ENCODE measurements around the gene DSG2. TPM values are rescaled to one million over a fixed set of nuclear protein-coding genes. Genes with fewer than 3 reads are reported as not detected.

Gene DSG2
- total RNA-seq, 1 experiment from 2014 or later: 106 TPM

- POLR2A ChIA-PET: interaction anchor here (0.5 to 1.1 kb wide), 2 partner anchors 11 to 128 kb away, joined by 3 read pairs; no protein-coding TSS in a partner anchor
These were observed 65.8 kb downstream of the DSG2 start for GRCh38 chr18:31563778-31564177.

GRCh38 chr18:31565345-31565744 is 67.4 kb downstream of the DSG2 start:
- intact Hi-C loops (cut with micrococcal nuclease): loop anchor here (2.0 kb wide), 1 partner anchor 157 kb away; no protein-coding TSS in a partner anchor
- no peaks in the 10 kb centered on the region for H3K36me3 Mint-ChIP-seq (ENCODE audit: insufficient read depth, unreplicated experiment)
- H3K27me3 Mint-ChIP-seq (ENCODE audit: insufficient read depth, unreplicated experiment): no peaks in the 10 kb centered on the region
- no TSS peak for BruUV-seq (replicated peaks)
- no peak overlapping the region for H3K4me3 Mint-ChIP-seq (ENCODE audit: unreplicated experiment)
- TF ChIP-seq CTCF (IDR thresholded peaks at IDR 0.05; ENCODE audit: unreplicated experiment): no peak
- POLR2A ChIA-PET: interaction anchor here (0.6 kb wide), 1 partner anchor 55 kb away, joined by 4 read pairs; no protein-coding TSS in a partner anchor
- no peaks in the 10 kb centered on the region for H3K9me3 Mint-ChIP-seq (ENCODE audit: unreplicated experiment)
- no peak for DNase-seq (ENCODE audit: unreplicated experiment)
- CTCF ChIA-PET: interaction anchor here (0.7 to 8.0 kb wide), 7 partner anchors 9 to 159 kb away, joined by 3 to 93 read pairs (median 4); no protein-coding TSS in a partner anchor
- H3K4me1 Mint-ChIP-seq (ENCODE audit: insufficient read depth, unreplicated experiment): no peaks in the 10 kb centered on the region
- no peak overlapping the region for H3K27ac Mint-ChIP-seq (ENCODE audit: low read depth, unreplicated experiment)

More at GRCh38 chr18:31563778-31564177, 65.8 kb downstream of the DSG2 start:
- H3K27ac Mint-ChIP-seq (ENCODE audit: low read depth, unreplicated experiment): no peak overlapping the region
- no peaks in the 10 kb centered on the region for H3K36me3 Mint-ChIP-seq (ENCODE audit: insufficient read depth, unreplicated experiment)
- no peaks in the 10 kb centered on the region for H3K4me1 Mint-ChIP-seq (ENCODE audit: insufficient read depth, unreplicated experiment)
- peak; percentile 24 for DNase-seq (ENCODE audit: unreplicated experiment)
- no TSS peak for BruUV-seq (replicated peaks)
- CTCF ChIA-PET: interaction anchor here (0.6 to 8.0 kb wide), 23 partner anchors 9 to 1174 kb away, joined by 3 to 93 read pairs (median 3); no protein-coding TSS in a partner anchor
- peak; percentile 42 for TF ChIP-seq CTCF (IDR thresholded peaks at IDR 0.05; ENCODE audit: unreplicated experiment)
- no peak overlapping the region for H3K4me3 Mint-ChIP-seq (ENCODE audit: unreplicated experiment)
- intact Hi-C loops (cut with micrococcal nuclease): loop anchor here (2.0 kb wide), 1 partner anchor 159 kb away; no protein-coding TSS in a partner anchor
- H3K27me3 Mint-ChIP-seq (ENCODE audit: insufficient read depth, unreplicated experiment): no peaks in the 10 kb centered on the region
- no peaks in the 10 kb centered on the region for H3K9me3 Mint-ChIP-seq (ENCODE audit: unreplicated experiment)

GRCh38 chr18:31565782-31566512 is 68.0 kb downstream of the DSG2 start:
- TF ChIP-seq CTCF (IDR thresholded peaks at IDR 0.05; ENCODE audit: unreplicated experiment): no peak
- no TSS peak for BruUV-seq (replicated peaks)
- intact Hi-C loops (cut with micrococcal nuclease): loop anchor here (2.0 kb wide), 1 partner anchor 157 kb away; no protein-coding TSS in a partner anchor
- DNase-seq (ENCODE audit: unreplicated experiment): no peak
- Mint-ChIP-seq H3K27ac (ENCODE audit: low read depth, unreplicated experiment) (no peak overlapping the region), H3K4me3 (ENCODE audit: unreplicated experiment) (no peak overlapping the region), H3K9me3 (ENCODE audit: unreplicated experiment) (no peaks in the 10 kb centered on the region), H3K36me3 (ENCODE audit: insufficient read depth, unreplicated experiment) (no peaks in the 10 kb centered on the region), H3K27me3 (ENCODE audit: insufficient read depth, unreplicated experiment) (no peaks in the 10 kb centered on the region), H3K4me1 (ENCODE audit: insufficient read depth, unreplicated experiment) (no peaks in the 10 kb centered on the region)
- POLR2A ChIA-PET: no interaction called here
- CTCF ChIA-PET: interaction anchor here (0.7 to 8.0 kb wide), 6 partner anchors 9 to 159 kb away, joined by 3 to 93 read pairs (median 4); no protein-coding TSS in a partner anchor

GRCh38 chr18:31566576-31567306 is 68.8 kb downstream of the DSG2 start:
- ChIA-PET POLR2A (no interaction called here), CTCF (interaction anchor here (0.6 to 8.0 kb wide), 5 partner anchors 9 to 158 kb away, joined by 3 to 93 read pairs (median 5); no protein-coding TSS in a partner anchor)
- DNase-seq (ENCODE audit: unreplicated experiment): no peak
- TF ChIP-seq CTCF (IDR thresholded peaks at IDR 0.05; ENCODE audit: unreplicated experiment): no peak
- intact Hi-C loops (cut with micrococcal nuclease): no loop called here
- no peak overlapping the region for H3K27ac Mint-ChIP-seq (ENCODE audit: low read depth, unreplicated experiment)
- BruUV-seq (replicated peaks): no TSS peak
- H3K27me3 Mint-ChIP-seq (ENCODE audit: insufficient read depth, unreplicated experiment): no peaks in the 10 kb centered on the region
- no peak overlapping the region for H3K4me3 Mint-ChIP-seq (ENCODE audit: unreplicated experiment)
- H3K4me1 Mint-ChIP-seq (ENCODE audit: insufficient read depth, unreplicated experiment): no peaks in the 10 kb centered on the region
- no peaks in the 10 kb centered on the region for H3K9me3 Mint-ChIP-seq (ENCODE audit: unreplicated experiment)
- no peaks in the 10 kb centered on the region for H3K36me3 Mint-ChIP-seq (ENCODE audit: insufficient read depth, unreplicated experiment)

All from MCF 10A (cell line).